CD1c-positive myeloid dendritic cell (primary cell): Measurements from ENCODE around the gene LEP.

Experiments used
- DNase-seq: peaks from one replicate; pipeline ENCODE4 v3.0.0-alpha.2; 2016; ENCODE audit errors: extremely low spot score

LEP gene

GRCh38 chr7:128244861-128245260 lies 3.8 kb downstream of the LEP start:
- DNase-seq = no peak

- no peak for DNase-seq
These were observed 6.0 kb downstream of the LEP start for GRCh38 chr7:128247108-128247507.

- no peak for DNase-seq
These were observed 6.6 kb downstream of the LEP start for GRCh38 chr7:128247640-128248194.

GRCh38 chr7:128251337-128251736 lies 10.3 kb downstream of the LEP start:
- DNase-seq = no peak

GRCh38 chr7:128253701-128254100 lies 12.6 kb downstream of the LEP start:
- DNase-seq = no peak

GRCh38 chr7:128254470-128254869 lies 13.4 kb downstream of the LEP start:
- DNase-seq = no peak

- no peak for DNase-seq
These were observed 14.2 kb downstream of the LEP start for GRCh38 chr7:128255271-128255670.

GRCh38 chr7:128257458-128257857 lies 16.4 kb downstream of the LEP start:
- no peak for DNase-seq

GRCh38 chr7:128259131-128260061 lies 18.3 kb downstream of the LEP start:
- DNase-seq = no peak

- DNase-seq = no peak
These were observed 19.2 kb downstream of the LEP start for GRCh38 chr7:128260069-128260795.

- DNase-seq = no peak
These were observed 21.4 kb downstream of the LEP start for GRCh38 chr7:128262273-128263028.

GRCh38 chr7:128263420-128263819 lies 22.3 kb downstream of the LEP start:
- DNase-seq = no peak

- no peak for DNase-seq
These were observed 23.4 kb downstream of the LEP start for GRCh38 chr7:128264477-128264876.

- DNase-seq = no peak
These were observed 24.3 kb downstream of the LEP start for GRCh38 chr7:128265156-128265905.

- no peak for DNase-seq
These were observed 24.8 kb downstream of the LEP start for GRCh38 chr7:128265906-128266300.

GRCh38 chr7:128266529-128266882 lies 25.4 kb downstream of the LEP start:
- no peak for DNase-seq

GRCh38 chr7:128266883-128267594 lies 26.0 kb downstream of the LEP start:
- no peak for DNase-seq

- DNase-seq = no peak
These were observed 26.5 kb downstream of the LEP start for GRCh38 chr7:128267595-128267924.

GRCh38 chr7:128268233-128268632 lies 27.2 kb downstream of the LEP start:
- DNase-seq = no peak

- DNase-seq = no peak
These were observed 29.8 kb downstream of the LEP start for GRCh38 chr7:128270826-128271272.

GRCh38 chr7:128271471-128271941 lies 30.4 kb downstream of the LEP start:
- DNase-seq = no peak
